NCI-H526 (cell line): ENCODE measurements around the gene AGO3.
"Not testable (repeated sequence)": the region's sequence is repeated elsewhere in the genome, so short reads cannot be mapped to it uniquely, and the experiment has no call there.

ENCODE experiments used
- DNase-seq, 2 experiments: peaks; one replicate each; lab custom pipeline; 2025; lab: John Stamatoyannopoulos, UW

AGO3 gene

GRCh38 chr1:36008546-36009197, 77.8 kb downstream of the AGO3 start:
- no peak for DNase-seq

GRCh38 chr1:36014722-36015220, 83.9 kb downstream of the AGO3 start:
- no peak for DNase-seq

DNA sequence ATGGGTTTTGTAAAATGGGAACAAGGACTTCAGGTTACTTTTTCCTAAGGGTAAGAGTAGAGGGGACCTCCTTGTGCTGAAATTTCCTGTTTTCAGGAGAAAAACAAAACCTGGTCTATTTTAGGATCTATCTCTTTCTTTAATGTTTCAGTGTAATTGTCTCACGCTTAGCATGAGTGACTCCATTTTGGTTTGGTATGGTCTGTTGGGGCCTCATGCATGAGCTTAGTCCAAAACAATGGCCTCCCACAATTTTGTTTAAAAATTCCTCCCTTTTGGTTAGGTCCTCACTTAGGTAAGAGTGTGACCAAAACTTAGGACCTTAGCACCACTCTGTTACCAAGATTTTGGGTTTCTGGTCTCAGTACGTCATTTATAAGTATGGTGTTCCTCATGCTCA, 85.8 kb downstream of the AGO3 start:
- DNase-seq, result no peak

- DNase-seq, result no peak
Observed at GRCh38 chr1:36023098-36023769, 92.3 kb downstream of the AGO3 start.

DNA sequence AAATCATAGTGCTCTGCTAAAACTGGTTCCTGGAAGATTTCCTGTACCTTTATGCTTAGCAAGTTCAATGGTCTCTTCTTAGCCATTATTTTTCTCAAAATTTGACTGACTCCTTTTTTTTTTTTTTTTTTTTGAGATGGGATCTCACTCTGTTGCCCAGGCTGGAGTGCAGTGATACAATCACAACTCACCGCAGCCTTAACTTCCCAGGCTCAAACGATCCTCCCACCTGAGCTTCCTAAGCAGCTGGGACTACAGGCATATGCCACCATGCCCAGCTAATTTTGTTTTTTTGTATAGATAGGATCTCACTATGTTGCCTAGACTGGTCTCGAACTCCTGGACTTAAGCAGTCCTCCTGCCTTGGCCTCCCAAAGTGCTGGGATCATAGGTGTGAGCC, 93.1 kb downstream of the AGO3 start:
- DNase-seq, result not testable (repeated sequence)

- DNase-seq, result no peak
Observed at GRCh38 chr1:36024847-36025246, 93.9 kb downstream of the AGO3 start.

DNA sequence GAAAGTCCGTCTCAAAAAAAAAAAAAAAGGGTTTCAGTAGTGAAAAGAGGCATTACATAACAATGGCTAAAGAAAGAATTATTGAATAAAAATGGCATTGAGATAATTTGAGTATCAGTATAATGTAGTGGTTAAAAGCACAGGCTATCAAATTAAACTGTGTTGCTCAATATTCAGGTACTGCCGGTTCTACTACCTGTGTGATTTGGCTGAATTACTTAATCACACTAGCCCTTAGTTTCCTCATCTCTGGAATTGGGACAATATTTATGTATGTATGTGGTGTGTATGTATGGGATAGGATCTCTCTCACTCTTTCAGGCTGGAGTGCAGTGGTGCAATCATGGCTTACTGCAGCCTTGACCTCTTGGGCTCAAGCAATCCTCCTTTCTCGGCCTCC, 96.9 kb downstream of the AGO3 start:
- no peak for DNase-seq

- DNase-seq, result no peak
Observed at GRCh38 chr1:36031441-36031840, 100.5 kb downstream of the AGO3 start.

GRCh38 chr1:36034692-36035091, 103.8 kb downstream of the AGO3 start:
- DNase-seq, result no peak

GRCh38 chr1:36035154-36035553, 104.2 kb downstream of the AGO3 start:
- no peak for DNase-seq

GRCh38 chr1:36040238-36040637, 109.3 kb downstream of the AGO3 start:
- no peak for DNase-seq

- no peak for DNase-seq
Observed at GRCh38 chr1:36051821-36052220, 120.9 kb downstream of the AGO3 start.

DNA sequence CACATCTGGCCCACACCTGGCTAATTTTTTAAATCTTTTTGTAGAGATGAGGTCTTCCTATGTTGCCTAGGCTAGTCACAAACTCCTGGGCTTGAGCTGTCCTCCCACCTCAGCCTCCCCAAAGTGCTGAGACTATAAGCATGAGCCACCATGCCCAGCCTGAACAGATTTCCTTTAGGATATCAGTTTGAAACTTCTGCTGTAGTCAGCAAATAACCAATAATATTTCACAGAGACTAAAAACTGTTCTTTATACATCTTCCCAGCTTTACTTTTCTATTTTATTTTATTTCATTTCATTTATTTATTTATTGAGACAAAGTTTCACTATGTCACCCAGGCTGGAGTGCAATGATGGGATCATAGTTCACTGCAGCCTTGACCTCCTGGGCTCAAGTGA, 123.1 kb downstream of the AGO3 start:
- DNase-seq, result no peak

DNA sequence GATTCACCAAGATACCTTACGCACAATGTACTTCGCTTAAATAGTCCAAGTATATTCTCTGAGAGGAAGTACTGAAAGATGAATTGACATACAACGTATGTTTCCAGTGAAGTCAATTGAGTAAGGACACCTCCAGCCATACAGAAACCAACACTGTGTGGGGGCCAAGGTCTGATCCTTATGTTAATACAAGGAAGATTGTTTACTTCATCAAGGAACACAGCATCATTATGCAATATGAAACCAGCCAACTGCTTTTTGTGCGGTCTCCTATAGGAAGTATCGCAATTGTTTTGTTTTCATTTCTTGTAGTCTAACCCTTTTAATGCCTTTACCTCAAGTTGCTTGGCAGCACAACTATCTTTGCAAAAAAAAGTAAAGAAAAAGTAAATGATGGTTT, 124.8 kb downstream of the AGO3 start:
- DNase-seq, result no peak

DNA sequence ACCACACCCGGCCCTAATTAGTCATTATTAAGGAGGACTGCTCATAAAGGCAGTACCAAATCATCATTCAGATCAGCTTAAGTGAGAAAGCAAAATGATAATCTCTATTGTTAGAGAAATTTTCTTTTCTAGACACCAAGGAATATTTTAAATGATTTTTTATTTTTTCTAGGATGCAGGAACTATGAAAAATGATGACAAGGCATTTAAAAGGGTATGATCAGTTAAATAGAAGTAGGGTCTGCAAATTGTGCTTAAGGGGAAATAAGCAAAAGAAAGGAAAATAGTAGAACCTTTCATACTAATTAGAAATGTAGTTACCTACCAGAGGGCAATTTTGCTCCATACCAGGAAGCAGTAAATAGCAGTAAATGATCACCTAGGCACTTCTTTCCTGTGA, 131.4 kb downstream of the AGO3 start:
- no peak for DNase-seq

GRCh38 chr1:36067871-36068270, 137.0 kb downstream of the AGO3 start:
- no peak for DNase-seq

DNA sequence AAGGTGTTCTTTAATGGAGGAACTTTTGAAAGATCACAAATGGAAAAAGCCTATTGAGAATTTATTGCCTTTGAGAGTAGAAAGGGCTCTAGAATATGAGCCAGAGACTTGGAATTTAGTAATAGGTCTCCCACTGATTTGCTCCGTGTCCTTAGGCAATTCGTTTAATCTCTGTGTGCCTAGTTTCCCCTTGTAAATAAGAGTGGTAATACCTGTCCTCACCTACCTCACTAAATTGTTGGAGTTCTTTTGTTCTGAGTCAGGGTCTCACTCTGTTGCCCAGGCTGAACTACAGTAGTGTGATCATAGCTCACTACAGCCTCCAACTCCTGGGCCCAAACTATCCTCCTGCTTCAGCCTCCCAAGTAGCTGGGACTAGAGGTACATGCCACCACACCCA, 138.0 kb downstream of the AGO3 start:
- DNase-seq, result no peak

GRCh38 chr1:36070349-36070748, 139.4 kb downstream of the AGO3 start:
- DNase-seq, result peak; percentile 26 to 54

- DNase-seq, result no peak
Observed at GRCh38 chr1:36076979-36077573, 146.2 kb downstream of the AGO3 start.

- DNase-seq, result no peak
Observed at GRCh38 chr1:36080236-36080635, 149.3 kb downstream of the AGO3 start.

DNA sequence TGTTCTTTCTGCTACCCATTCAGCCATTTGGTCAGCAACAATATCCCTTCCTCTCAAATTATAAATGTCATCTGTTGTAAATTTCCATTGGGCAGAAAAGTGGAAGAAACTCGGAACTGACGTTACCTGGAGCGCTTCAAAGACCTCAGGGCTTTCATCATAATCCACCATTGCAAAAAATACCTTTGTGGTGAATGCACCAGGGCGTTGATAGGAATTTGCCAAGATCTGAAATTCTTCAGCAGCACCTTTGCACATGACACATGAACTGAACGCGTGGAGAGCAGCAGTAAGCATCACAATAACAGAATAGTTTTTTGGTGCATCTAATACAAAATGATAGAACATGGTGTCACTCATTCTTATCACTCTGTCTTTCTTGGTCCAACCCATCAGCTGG, 149.9 kb downstream of the AGO3 start:
- no peak for DNase-seq

DNA sequence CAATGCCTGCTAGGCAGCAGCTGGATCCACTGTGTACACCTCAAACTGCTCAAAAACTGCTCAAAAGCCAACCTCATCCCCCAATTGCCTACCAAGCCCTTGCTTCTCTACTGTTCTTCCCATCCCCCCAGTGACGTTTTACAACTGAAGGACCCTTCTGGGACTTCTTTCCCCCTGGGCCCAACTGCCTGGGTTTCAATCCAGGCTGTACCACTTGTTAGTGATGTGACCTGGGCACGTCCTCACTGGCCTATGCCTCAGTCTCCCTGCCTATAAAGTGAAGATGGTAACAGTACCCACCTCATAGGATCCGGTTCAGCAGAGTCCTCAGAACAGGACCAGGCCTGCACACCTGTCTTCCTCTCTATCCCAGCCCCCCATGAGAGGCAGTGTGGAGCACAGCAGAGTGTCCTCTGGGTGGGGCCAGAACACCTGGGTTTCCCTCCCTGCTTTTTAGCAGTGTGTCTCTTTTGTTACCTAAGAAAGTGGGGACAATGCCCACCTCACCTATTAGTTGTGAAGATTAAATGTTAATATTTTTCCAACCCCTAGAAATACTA, 151.1 kb downstream of the AGO3 start:
- DNase-seq, result no peak

- no peak for DNase-seq
Observed at GRCh38 chr1:36083219-36083618, 152.3 kb downstream of the AGO3 start.
